ENCODE results near the gene ST7. TPM values are rescaled to one million over a fixed set of nuclear protein-coding genes. Genes with fewer than 3 reads are reported as not detected.

Gene ST7
- polyA plus RNA-seq, 2 of the 4 experiments (the other 2 are of a cell fraction), result 16.2 to 26.0 TPM

GRCh38 chr7:117048882-117049281, 95.6 kb downstream of the ST7 start (continued):
- TF ChIP-seq EHMT2 (IDR thresholded peaks at IDR 0.05; ENCODE audit: low read depth), result no peak
- no peak for TF ChIP-seq PHF8 (IDR thresholded peaks at IDR 0.05; ENCODE audit: borderline replicate concordance, low read depth)
- TF ChIP-seq HOXA7 (CRISPR knock-in tag; IDR thresholded peaks at IDR 0.05), result no peak
- TF ChIP-seq MYC (IDR thresholded peaks at IDR 0.05; ENCODE audit: borderline replicate concordance, low read length), result no peak
- TF ChIP-seq SREBF2 (IDR thresholded peaks at IDR 0.05), result no peak
- TF ChIP-seq TFCP2L1 (CRISPR knock-in tag; IDR thresholded peaks at IDR 0.05), result no peak
- no peak for TF ChIP-seq EHF (CRISPR knock-in tag; IDR thresholded peaks at IDR 0.05)

GRCh38 chr7:117051808-117052207, 98.5 kb downstream of the ST7 start:
- Histone ChIP-seq H3K4me2 (no peak overlapping the region), H3K4me3 (no peak overlapping the region), H3K27ac (no peak overlapping the region), H3K4me1 (no peaks in the 10 kb centered on the region; the same call in 2 of the 3 replicates), H3K9me3 (no peaks in the 10 kb centered on the region)
- no peak for ATAC-seq
- DNase-seq (ENCODE audit: low read depth in 1 of 2, low spot score in 1 of 2), result no peak
- TF ChIP-seq MAFK (IDR thresholded peaks at IDR 0.05; ENCODE audit: partially characterized antibody) (no peak), FOSB (CRISPR knock-in tag; IDR thresholded peaks at IDR 0.05) (no peak), PHF8 (IDR thresholded peaks at IDR 0.05; ENCODE audit: borderline replicate concordance, low read depth) (no peak)
- 74% methylated on average over 1 of the region's 1 CpG for WGBS (ENCODE audit: missing lambda C conversion rate)
- ChIA-PET CTCF (interaction anchor here (1.7 kb wide), 1 partner anchor 10 kb away, joined by 6 read pairs; no protein-coding TSS in a partner anchor), POLR2A (no interaction called here)
- FAIRE-seq, result no peak

DNA sequence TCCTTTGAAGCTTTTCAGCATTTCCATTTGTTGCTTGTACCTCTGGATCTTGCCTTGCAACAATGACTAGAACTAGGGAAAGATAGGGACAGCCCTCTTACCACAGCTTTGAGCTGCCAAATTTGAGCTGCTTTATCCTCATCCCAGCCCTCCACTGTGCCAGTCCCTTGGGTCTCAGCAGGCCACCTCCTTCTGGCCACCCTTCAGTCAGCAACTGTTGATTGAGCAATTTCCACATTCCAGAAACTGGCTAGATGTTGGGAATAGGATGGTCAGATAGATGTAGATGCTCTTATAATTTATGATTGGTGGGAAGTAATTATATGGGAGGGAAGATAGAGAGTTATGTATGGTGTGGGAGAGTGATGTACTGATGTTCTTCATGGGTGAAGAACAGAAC, 100.1 kb downstream of the ST7 start:
- CTCF ChIA-PET, result no interaction called here
- no peak for FAIRE-seq
- DNase-seq (ENCODE audit: low read depth in 1 of 2, low spot score in 1 of 2), result no peak

More for the DNA sequence above, 100.1 kb downstream of the ST7 start:
- no peak overlapping the region for H3K27ac ChIP-seq
- no peak overlapping the region for H3K4me2 ChIP-seq
- no peak overlapping the region for H3K4me3 ChIP-seq
- TF ChIP-seq PHF8 (IDR thresholded peaks at IDR 0.05; ENCODE audit: borderline replicate concordance, low read depth) (no peak), HOXB13 (CRISPR knock-in tag; IDR thresholded peaks at IDR 0.05; ENCODE audit: low read depth) (no peak), HOXA7 (CRISPR knock-in tag; IDR thresholded peaks at IDR 0.05) (no peak), MAZ (IDR thresholded peaks at IDR 0.05; ENCODE audit: borderline replicate concordance, low read depth, low read length) (no peak), POLR2AphosphoS2 (conservative IDR thresholded peaks at IDR 0.05; ENCODE audit: low read length) (no peak), SREBF2 (IDR thresholded peaks at IDR 0.05) (no peak), HDAC2 (IDR thresholded peaks at IDR 0.05) (no peak), POLR2A (IDR thresholded peaks at IDR 0.05; ENCODE audit: low read length) (no peak), KDM5A (IDR thresholded peaks at IDR 0.05) (no peak), CBX2 (IDR thresholded peaks at IDR 0.05; ENCODE audit: borderline replicate concordance, low read depth) (no peak), ZFP36 (IDR thresholded peaks at IDR 0.05; ENCODE audit: borderline replicate concordance, partially characterized antibody) (no peak), CTCF (IDR thresholded peaks at IDR 0.05) (no peak), FOSB (CRISPR knock-in tag; IDR thresholded peaks at IDR 0.05) (no peak), CEBPB (IDR thresholded peaks at IDR 0.05) (no peak), RAD21 (conservative IDR thresholded peaks at IDR 0.05 in 1 of 2, IDR thresholded peaks at IDR 0.05 in 1 of 2) (no peak)
- TF ChIP-seq, protein P1, sequence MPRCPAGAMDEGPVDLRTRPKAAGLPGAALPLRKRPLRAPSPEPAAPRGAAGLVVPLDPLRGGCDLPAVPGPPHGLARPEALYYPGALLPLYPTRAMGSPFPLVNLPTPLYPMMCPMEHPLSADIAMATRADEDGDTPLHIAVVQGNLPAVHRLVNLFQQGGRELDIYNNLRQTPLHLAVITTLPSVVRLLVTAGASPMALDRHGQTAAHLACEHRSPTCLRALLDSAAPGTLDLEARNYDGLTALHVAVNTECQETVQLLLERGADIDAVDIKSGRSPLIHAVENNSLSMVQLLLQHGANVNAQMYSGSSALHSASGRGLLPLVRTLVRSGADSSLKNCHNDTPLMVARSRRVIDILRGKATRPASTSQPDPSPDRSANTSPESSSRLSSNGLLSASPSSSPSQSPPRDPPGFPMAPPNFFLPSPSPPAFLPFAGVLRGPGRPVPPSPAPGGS (IDR thresholded peaks at IDR 0.05), result no peak
- TF ChIP-seq, protein P2, sequence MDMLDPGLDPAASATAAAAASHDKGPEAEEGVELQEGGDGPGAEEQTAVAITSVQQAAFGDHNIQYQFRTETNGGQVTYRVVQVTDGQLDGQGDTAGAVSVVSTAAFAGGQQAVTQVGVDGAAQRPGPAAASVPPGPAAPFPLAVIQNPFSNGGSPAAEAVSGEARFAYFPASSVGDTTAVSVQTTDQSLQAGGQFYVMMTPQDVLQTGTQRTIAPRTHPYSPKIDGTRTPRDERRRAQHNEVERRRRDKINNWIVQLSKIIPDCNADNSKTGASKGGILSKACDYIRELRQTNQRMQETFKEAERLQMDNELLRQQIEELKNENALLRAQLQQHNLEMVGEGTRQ (IDR thresholded peaks at IDR 0.05), result no peak
- TF ChIP-seq, protein P3, sequence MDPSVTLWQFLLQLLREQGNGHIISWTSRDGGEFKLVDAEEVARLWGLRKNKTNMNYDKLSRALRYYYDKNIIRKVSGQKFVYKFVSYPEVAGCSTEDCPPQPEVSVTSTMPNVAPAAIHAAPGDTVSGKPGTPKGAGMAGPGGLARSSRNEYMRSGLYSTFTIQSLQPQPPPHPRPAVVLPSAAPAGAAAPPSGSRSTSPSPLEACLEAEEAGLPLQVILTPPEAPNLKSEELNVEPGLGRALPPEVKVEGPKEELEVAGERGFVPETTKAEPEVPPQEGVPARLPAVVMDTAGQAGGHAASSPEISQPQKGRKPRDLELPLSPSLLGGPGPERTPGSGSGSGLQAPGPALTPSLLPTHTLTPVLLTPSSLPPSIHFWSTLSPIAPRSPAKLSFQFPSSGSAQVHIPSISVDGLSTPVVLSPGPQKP (IDR thresholded peaks at IDR 0.05; ENCODE audit: low read depth, low read length), result no peak
- H3K9me3 ChIP-seq, result no peaks in the 10 kb centered on the region
- POLR2A ChIA-PET, result no interaction called here
- no peak for ATAC-seq
- no peaks in the 10 kb centered on the region for H3K4me1 ChIP-seq
